Stomach (tissue), 9 donors: ENCODE measurements around the gene TDRD3. TPM values are rescaled to one million over a fixed set of nuclear protein-coding genes. Genes with fewer than 3 reads are reported as not detected.
A peak's percentile ranks its signal among the peaks of the same experiment; 100 is the strongest.

Source experiments
- DNase-seq, 2 donors: peaks; one replicate each; pipeline versions ENCODE4 v3.0.0 to v3.0.0-alpha.2; 2013 to 2019
- H3K27ac ChIP-seq, 5 donors: fragments of 200-600 bp in 4 of 5; sonication (generic) in 4 of 5; one replicate each; pipeline ENCODE4 v1.5.1; 2013 to 2019; ENCODE audit warnings: mild to moderate bottlenecking in 1 of 5, moderate library complexity in 1 of 5
- H3K27me3 ChIP-seq, 3 donors: fragments of 200-600 bp; sonication (generic); one replicate each; pipeline ENCODE4 v1.5.1; 2017 to 2019; ENCODE audit warnings: mixed run types in 1 of 3
- H3K36me3 ChIP-seq, 4 donors: fragments of 200-600 bp; sonication (generic); 1 replicate in 3 of 4; 2 replicates in 1 of 4; pipeline ENCODE4 v1.5.1; 2016 to 2019
- H3K4me1 ChIP-seq, 4 donors: fragments of 200-600 bp; sonication (generic); one replicate each; pipeline ENCODE4 v1.5.1; 2016 to 2019
- H3K4me3 ChIP-seq, 4 donors: fragments of 200-600 bp; sonication (generic) in 3 of 4; one replicate each; pipeline ENCODE4 v1.5.1; 2016 to 2019; ENCODE audit warnings: mild to moderate bottlenecking in 1 of 4
- H3K9me3 ChIP-seq, 4 donors: fragments of 200-600 bp; sonication (generic); one replicate each; pipeline ENCODE4 v1.5.1; 2016 to 2019
- CTCF ChIP-seq, 7 experiments: fragments of 450-650 bp in 4 of 7; fragments of 200-600 bp in 3 of 7; sonication (generic) in 3 of 7; IDR thresholded peaks; one replicate each; pipeline ENCODE4 v1.5.1; 2016 to 2019; ENCODE audit warnings: antibody characterized with exemption in 7 of 7, control low read depth in 2 of 7, mild to moderate bottlenecking in 1 of 7
- EP300 ChIP-seq: sonication (generic); formaldehyde crosslinking; IDR thresholded peaks from one replicate; pipeline ENCODE4 v1.6.1; 2017; ENCODE audit warnings: antibody characterized with exemption
- POLR2A ChIP-seq, 4 donors: fragments of 450-650 bp; IDR thresholded peaks; one replicate each; pipeline ENCODE4 v1.6.1; 2016; ENCODE audit warnings: antibody characterized with exemption in 4 of 4, control low read depth in 2 of 4, mild to moderate bottlenecking in 1 of 4, moderate library complexity in 1 of 4
- POLR2AphosphoS5 ChIP-seq, 3 donors: sonication (generic); formaldehyde crosslinking; IDR thresholded peaks; one replicate each; pipeline ENCODE4 v1.6.1; 2016; ENCODE audit warnings: antibody characterized with exemption in 3 of 3
- WGBS, 5 donors: extraction: QIAGEN DNeasy Blood & Tissue Kit in 3 of 5; methylation state at CpG; one replicate each; pipeline versions ENCODE4 v1.1.5 to v1.1.7; 2013 to 2018; 5-methylcytosine and 5-hydroxymethylcytosine counted together
- intact Hi-C: fragments of 100-400 bp; cut with DNase I; formaldehyde crosslinking; loops from one replicate; pipeline ENCODE4 v1.15.1; 2023; ENCODE audit warnings: low total_unique reads
- polyA plus RNA-seq, 3 donors: library from polyadenylated mRNA; stranded (reverse); fragments of 200-250 nt; gene quantifications; one replicate each; pipeline ENCODE4 v1.2.3, GENCODE V29; 2013
- total RNA-seq, 5 donors: library from RNA; depleted of rRNA; stranded (reverse); fragments of >200 nt; gene quantifications; one replicate each; pipeline versions ENCODE4 v1.1.0 to v1.2.3, GENCODE V29; 2014 to 2016
- donor health status: healthy with polysubstance abuse.
- donor health status: Bipolar disorder and iron deficiency.
- donor health status: healthy.

TDRD3 gene
- total and polyA plus RNA-seq, 8 donors = 9.7 to 67.1 (median 24.2) TPM

- H3K4me3 ChIP-seq = peak overlapping the region; percentile 68 to 80 (median 78)
- peaks cover 15 to 38% (median 27%) of the 10 kb centered on the region in 4 donors for H3K4me1 ChIP-seq
- peak; percentile 91 to 98 for DNase-seq
- H3K9me3 ChIP-seq = no peaks in the 10 kb centered on the region
- TF ChIP-seq EP300 (peak; percentile 15), POLR2A (IDR thresholded peaks at IDR 0.05) (peak in 2 of 4 donors; percentile 9 to 82), POLR2AphosphoS5 (IDR thresholded peaks at IDR 0.05) (peak; percentile 0 to 97 (median 94)), CTCF (IDR thresholded peaks at IDR 0.05) (no peak)
- intact Hi-C loops = no loop called here
- 0 to 1% (median 0%) methylated on average over 23 to 49 of the region's 49 CpGs for WGBS, 5 donors
- peak overlapping the region; percentile 97 to 99 (median 98) for H3K27ac ChIP-seq
- no peaks in the 10 kb centered on the region for H3K36me3 ChIP-seq
- H3K27me3 ChIP-seq = no peaks in the 10 kb centered on the region
Measured at GRCh38 chr13:60395971-60396782, 843 bp upstream of the TDRD3 start.

GRCh38 chr13:60397704-60398378 is 821 bp downstream of the TDRD3 start:
- Histone ChIP-seq H3K4me3 (peak overlapping the region; percentile 68 to 80 (median 78)), H3K4me1 (peaks cover 15 to 52% (median 33%) of the 10 kb centered on the region in 4 donors), H3K27me3 (no peaks in the 10 kb centered on the region), H3K27ac (peak overlapping the region; percentile 97 to 99 (median 98)), H3K9me3 (no peaks in the 10 kb centered on the region), H3K36me3 (no peaks in the 10 kb centered on the region)
- intact Hi-C loops = no loop called here
- TF ChIP-seq POLR2AphosphoS5 (IDR thresholded peaks at IDR 0.05) = no peak
- no peak for TF ChIP-seq POLR2A (IDR thresholded peaks at IDR 0.05)
- no peak for TF ChIP-seq EP300
- no peak for TF ChIP-seq CTCF (IDR thresholded peaks at IDR 0.05)
- DNase-seq = peak; percentile 63 to 87
- 0 to 2% (median 1%) methylated on average over 15 to 43 of the region's 43 CpGs for WGBS, 5 donors

- peak overlapping the region; percentile 68 to 80 (median 78) for H3K4me3 ChIP-seq
- intact Hi-C loops = no loop called here
- H3K4me1 ChIP-seq = peaks cover 15 to 52% (median 33%) of the 10 kb centered on the region in 4 donors
- H3K27me3 ChIP-seq = no peaks in the 10 kb centered on the region
- DNase-seq = peak in 1 of 2 donors; percentile 44
- H3K27ac ChIP-seq = peak overlapping the region; percentile 97 to 99 (median 98)
- no peaks in the 10 kb centered on the region for H3K9me3 ChIP-seq
- 13 to 27% (median 25%) methylated on average over 6 of the region's 6 CpGs for WGBS, 5 donors
- no peaks in the 10 kb centered on the region for H3K36me3 ChIP-seq
- no peak for TF ChIP-seq CTCF (IDR thresholded peaks at IDR 0.05)
- no peak for TF ChIP-seq POLR2A (IDR thresholded peaks at IDR 0.05)
- no peak for TF ChIP-seq POLR2AphosphoS5 (IDR thresholded peaks at IDR 0.05)
- no peak for TF ChIP-seq EP300
Measured at GRCh38 chr13:60398379-60398891, 1.4 kb downstream of the TDRD3 start.

GRCh38 chr13:60398907-60399589 is 2.0 kb downstream of the TDRD3 start:
- intact Hi-C loops = no loop called here
- peak overlapping the region; percentile 68 to 80 (median 78) for H3K4me3 ChIP-seq
- WGBS, 5 donors = 22 to 35% (median 26%) methylated on average over 6 of the region's 6 CpGs
- H3K27me3 ChIP-seq = no peaks in the 10 kb centered on the region
- TF ChIP-seq POLR2A (IDR thresholded peaks at IDR 0.05) = no peak
- no peak for TF ChIP-seq CTCF (IDR thresholded peaks at IDR 0.05)
- TF ChIP-seq POLR2AphosphoS5 (IDR thresholded peaks at IDR 0.05) = peak in 1 of 3 donors; percentile 6
- no peak for TF ChIP-seq EP300
- DNase-seq = peak; percentile 30 to 72
- H3K9me3 ChIP-seq = no peaks in the 10 kb centered on the region
- H3K4me1 ChIP-seq = peaks cover 15 to 52% (median 33%) of the 10 kb centered on the region in 4 donors
- H3K36me3 ChIP-seq = no peaks in the 10 kb centered on the region
- peak overlapping the region; percentile 63 to 99 (median 98) for H3K27ac ChIP-seq
